SH-SY5Y (cell line): ENCODE results near the gene PKNOX2.

Experiments used
- GATA2 ChIP-seq: IDR thresholded peaks from 2 replicates; pipeline ENCODE4 v1.6.1; 2011; ENCODE audit warnings: mild to moderate bottlenecking, low read depth, low read length
- GATA3 ChIP-seq: IDR thresholded peaks from 2 replicates; pipeline ENCODE4 v1.6.1; 2011; ENCODE audit warnings: low read depth, mild to moderate bottlenecking, low read length, moderate library complexity

DNA sequence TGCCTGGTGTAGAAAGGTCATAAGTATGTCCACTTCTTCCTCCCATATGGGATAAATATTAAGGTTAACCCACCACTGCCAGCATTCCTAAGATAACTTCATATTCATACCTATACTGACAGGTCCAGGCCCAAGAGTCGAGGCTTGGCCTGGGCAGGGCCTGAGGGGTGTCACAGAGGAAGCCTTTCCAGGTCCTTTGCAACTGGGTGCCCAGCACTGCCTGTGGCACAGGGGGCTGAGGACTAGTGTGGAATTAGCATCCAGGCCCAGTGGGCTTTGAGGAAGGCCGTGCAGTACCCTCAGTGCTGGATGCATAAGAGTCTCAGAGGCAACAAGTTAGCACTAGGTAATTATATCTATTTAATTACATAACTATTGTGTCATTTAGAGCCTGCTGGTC lies 65.4 kb downstream of the PKNOX2 start:
- TF ChIP-seq GATA2 (no peak), GATA3 (no peak)
